HepG2 (cell line): ENCODE measurements around the gene PSMA7. TPM values are rescaled to one million over a fixed set of nuclear protein-coding genes. Genes with fewer than 3 reads are reported as not detected.

Experiments
- AGO2 ChIP-seq: fragments of 200-400 bp; formaldehyde crosslinking; optimal IDR thresholded peaks from 2 replicates; pipeline ENCODE3; 2017; ENCODE audit warnings: mild to moderate bottlenecking, low read depth, low read length, moderate library complexity
- AKAP8 ChIP-seq: sonication (generic); formaldehyde crosslinking; IDR thresholded peaks from 2 replicates; pipeline ENCODE4 v1.5.1; 2020; ENCODE audit warnings: mild to moderate bottlenecking, missing genetic modification reagents
- MBD4 ChIP-seq: IDR thresholded peaks from 2 replicates; pipeline ENCODE4 v1.6.1; 2012; ENCODE audit warnings: low read length, inconsistent platforms, borderline replicate concordance
- NONO ChIP-seq, 2 experiments: fragments of 450-650 bp in 1 of 2; sonication (generic) in 1 of 2; formaldehyde crosslinking in 1 of 2; IDR thresholded peaks in 1 of 2; conservative IDR thresholded peaks in 1 of 2; 2 replicates each; pipeline versions ENCODE4 v1.6.1 to v1.8.0; 2017 to 2022; ENCODE audit warnings: mild to moderate bottlenecking in 1 of 2, missing genetic modification reagents in 1 of 2, moderate library complexity in 1 of 2
- RBM22 ChIP-seq: fragments of 200-400 bp; formaldehyde crosslinking; optimal IDR thresholded peaks from 2 replicates; pipeline ENCODE3; 2017; ENCODE audit warnings: mild to moderate bottlenecking, low read length, moderate library complexity
- XRCC5 ChIP-seq: fragments of 200-400 bp; formaldehyde crosslinking; optimal IDR thresholded peaks from 2 replicates; pipeline ENCODE3; 2017; ENCODE audit warnings: mild to moderate bottlenecking, low read length
- ZFP37 ChIP-seq: sonication (generic); formaldehyde crosslinking; IDR thresholded peaks from 2 replicates; pipeline ENCODE4 v1.4.0; 2020; ENCODE audit warnings: missing genetic modification reagents, borderline replicate concordance
- ZNF766 ChIP-seq: sonication (generic); formaldehyde crosslinking; IDR thresholded peaks from 2 replicates; pipeline ENCODE4 v1.5.0; 2020; ENCODE audit warnings: missing genetic modification reagents, borderline replicate concordance
- ZSCAN12 ChIP-seq: sonication (generic); formaldehyde crosslinking; IDR thresholded peaks from 2 replicates; pipeline ENCODE4 v1.9.0; 2021; ENCODE audit warnings: mild to moderate bottlenecking, missing genetic modification reagents
- polyA plus RNA-seq, 8 experiments: library from polyadenylated mRNA; depleted of rRNA in 3 of 8; stranded (reverse) in 7 of 8; unstranded in 1 of 8; fragments of >200 nt; fragmentation: Illumina TruSeq in 4 of 8; extraction: Trizol in 4 of 8; gene quantifications; 2 replicates each; pipeline versions ENCODE4 v1.2.1 to v1.2.3, GENCODE V29; 2011 to 2016; ENCODE audit warnings: low read depth in 4 of 8, missing spikeins in 1 of 8, mixed read lengths in 1 of 8; ENCODE audit not compliant: insufficient read depth in 1 of 8
- total RNA-seq, 5 experiments: library from RNA; depleted of rRNA; stranded (reverse); fragments of >200 nt; fragmentation: Illumina TruSeq; extraction: Trizol; gene quantifications; 2 replicates each; pipeline ENCODE4 v1.2.3, GENCODE V29; 2016; ENCODE audit warnings: low read depth in 1 of 5
- TF ChIP-seq, protein P1 (sequence below): sonication (generic); formaldehyde crosslinking; IDR thresholded peaks from 2 replicates; pipeline ENCODE4 v1.5.0; 2020; ENCODE audit warnings: mild to moderate bottlenecking, missing genetic modification reagents, moderate library complexity
- TF ChIP-seq, protein P2 (sequence below): sonication (generic); formaldehyde crosslinking; IDR thresholded peaks from 2 replicates; pipeline ENCODE4 v1.8.1; 2023; ENCODE audit warnings: missing genetic modification reagents, mild to moderate bottlenecking, borderline replicate concordance
- TF ChIP-seq, protein P3 (sequence below): conservative IDR thresholded peaks from 2 replicates; pipeline ENCODE4 v1.6.1; 2018; ENCODE audit warnings: missing genetic modification reagents

Gene PSMA7
- total and polyA plus RNA-seq, 2 of the 13 experiments (the other 11 are each of a cell fraction or from before 2014, with no cell fraction given): 531 to 631 TPM

GRCh38 chr20:62133864-62134263 is 9.3 kb downstream of the PSMA7 start (continued):
- TF ChIP-seq, protein P1, sequence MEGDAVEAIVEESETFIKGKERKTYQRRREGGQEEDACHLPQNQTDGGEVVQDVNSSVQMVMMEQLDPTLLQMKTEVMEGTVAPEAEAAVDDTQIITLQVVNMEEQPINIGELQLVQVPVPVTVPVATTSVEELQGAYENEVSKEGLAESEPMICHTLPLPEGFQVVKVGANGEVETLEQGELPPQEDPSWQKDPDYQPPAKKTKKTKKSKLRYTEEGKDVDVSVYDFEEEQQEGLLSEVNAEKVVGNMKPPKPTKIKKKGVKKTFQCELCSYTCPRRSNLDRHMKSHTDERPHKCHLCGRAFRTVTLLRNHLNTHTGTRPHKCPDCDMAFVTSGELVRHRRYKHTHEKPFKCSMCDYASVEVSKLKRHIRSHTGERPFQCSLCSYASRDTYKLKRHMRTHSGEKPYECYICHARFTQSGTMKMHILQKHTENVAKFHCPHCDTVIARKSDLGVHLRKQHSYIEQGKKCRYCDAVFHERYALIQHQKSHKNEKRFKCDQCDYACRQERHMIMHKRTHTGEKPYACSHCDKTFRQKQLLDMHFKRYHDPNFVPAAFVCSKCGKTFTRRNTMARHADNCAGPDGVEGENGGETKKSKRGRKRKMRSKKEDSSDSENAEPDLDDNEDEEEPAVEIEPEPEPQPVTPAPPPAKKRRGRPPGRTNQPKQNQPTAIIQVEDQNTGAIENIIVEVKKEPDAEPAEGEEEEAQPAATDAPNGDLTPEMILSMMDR (CRISPR knock-in tag): 0 out of 2 replicates have a peak, but pooled peaks have one; percentile 16
- TF ChIP-seq AKAP8 (CRISPR knock-in tag): 0 out of 2 replicates have a peak, but pooled peaks have one; percentile 42
- no peak for TF ChIP-seq ZNF766
- TF ChIP-seq, protein P2, sequence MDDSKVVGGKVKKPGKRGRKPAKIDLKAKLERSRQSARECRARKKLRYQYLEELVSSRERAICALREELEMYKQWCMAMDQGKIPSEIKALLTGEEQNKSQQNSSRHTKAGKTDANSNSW (CRISPR knock-in tag): no peak
- TF ChIP-seq, protein P3, sequence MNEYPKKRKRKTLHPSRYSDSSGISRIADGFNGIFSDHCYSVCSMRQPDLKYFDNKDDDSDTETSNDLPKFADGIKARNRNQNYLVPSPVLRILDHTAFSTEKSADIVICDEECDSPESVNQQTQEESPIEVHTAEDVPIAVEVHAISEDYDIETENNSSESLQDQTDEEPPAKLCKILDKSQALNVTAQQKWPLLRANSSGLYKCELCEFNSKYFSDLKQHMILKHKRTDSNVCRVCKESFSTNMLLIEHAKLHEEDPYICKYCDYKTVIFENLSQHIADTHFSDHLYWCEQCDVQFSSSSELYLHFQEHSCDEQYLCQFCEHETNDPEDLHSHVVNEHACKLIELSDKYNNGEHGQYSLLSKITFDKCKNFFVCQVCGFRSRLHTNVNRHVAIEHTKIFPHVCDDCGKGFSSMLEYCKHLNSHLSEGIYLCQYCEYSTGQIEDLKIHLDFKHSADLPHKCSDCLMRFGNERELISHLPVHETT (CRISPR knock-in tag): no peak
- no peak for TF ChIP-seq NONO (IDR thresholded peaks at IDR 0.05)
- peak; percentile 25; the same call in 1 of the 2 replicates for TF ChIP-seq NONO (CRISPR knock-in tag; conservative IDR thresholded peaks at IDR 0.05)
- no peak for TF ChIP-seq MBD4
- TF ChIP-seq RBM22: peak; percentile 99
- peak; percentile 23 for TF ChIP-seq XRCC5
- no peak for TF ChIP-seq ZSCAN12
- peak; percentile 73 for TF ChIP-seq AGO2
- TF ChIP-seq ZFP37 (CRISPR knock-in tag): no peak
